ENCODE results near the gene HSPB6.
"Not testable (repeated sequence)": the region's sequence is repeated elsewhere in the genome, so short reads cannot be mapped to it uniquely, and the experiment has no call there.

HSPB6 gene, protein sequence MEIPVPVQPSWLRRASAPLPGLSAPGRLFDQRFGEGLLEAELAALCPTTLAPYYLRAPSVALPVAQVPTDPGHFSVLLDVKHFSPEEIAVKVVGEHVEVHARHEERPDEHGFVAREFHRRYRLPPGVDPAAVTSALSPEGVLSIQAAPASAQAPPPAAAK

DNA sequence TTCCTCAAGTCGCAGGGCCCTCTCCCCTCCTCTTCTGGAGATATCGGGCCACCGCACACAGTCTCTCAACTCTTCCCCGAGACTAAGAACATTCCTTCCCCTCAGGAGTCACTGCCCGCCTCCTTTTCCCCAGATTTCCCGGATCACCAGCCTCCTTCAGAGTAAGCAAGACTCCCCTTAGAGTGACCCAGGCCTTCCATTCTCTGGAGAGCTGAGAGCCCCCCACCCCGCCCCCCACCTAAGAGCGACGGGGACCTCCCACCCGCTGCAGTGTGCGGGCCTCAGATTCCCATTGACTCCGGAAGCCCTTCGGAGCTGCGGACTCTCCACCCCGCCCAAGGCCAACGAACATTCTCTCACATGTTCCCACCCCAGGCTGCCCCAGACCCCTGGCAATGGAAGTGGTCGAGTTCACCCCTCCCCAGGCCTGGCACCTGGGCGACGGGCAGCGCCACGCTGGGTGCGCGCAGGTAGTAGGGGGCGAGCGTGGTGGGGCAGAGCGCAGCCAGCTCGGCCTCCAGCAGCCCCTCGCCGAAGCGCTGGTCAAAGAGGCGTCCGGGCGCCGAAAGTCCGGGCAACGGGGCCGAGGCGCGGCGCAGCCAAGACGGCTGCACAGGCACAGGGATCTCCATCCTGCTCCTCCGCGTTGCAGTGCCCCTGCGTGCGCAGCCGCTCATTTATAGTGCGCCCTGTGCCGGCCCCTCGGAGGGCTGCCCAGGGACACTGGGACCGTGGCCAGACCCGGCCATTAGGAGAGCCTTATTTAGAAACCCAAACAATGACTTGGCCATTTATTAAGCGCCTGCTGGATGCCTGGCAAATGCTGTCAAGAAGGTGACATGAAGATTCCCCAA is at the start of gene HSPB6:
Gene HSPB6, minus strand, starts transcription at position 653 of the 854 bp plus-strand sequence. Its CDS starts 21 bp downstream, at position 632.
- no peak for DNase-seq (ENCODE audit: low read depth)

DNA sequence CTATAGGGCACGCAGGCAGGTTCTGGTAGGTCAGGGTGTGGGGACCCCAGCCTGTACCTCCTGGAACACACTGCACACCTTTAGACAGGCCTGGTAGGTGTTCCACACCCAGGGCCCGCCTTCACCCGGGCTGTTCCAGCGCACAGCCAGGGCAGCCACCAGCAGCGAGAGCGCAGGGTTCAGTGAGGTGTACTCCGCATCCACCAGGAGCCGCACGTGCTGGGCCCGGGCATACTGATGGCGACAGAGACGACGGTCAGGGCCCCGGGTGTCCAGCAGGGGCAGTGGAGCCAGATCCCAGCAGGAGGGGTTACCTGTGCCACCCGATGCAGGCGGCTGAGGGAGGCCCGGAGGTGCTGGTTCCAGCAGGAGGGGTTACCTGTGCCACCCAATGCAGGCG is 49.8 kb upstream of the HSPB6 start:
- no peak for DNase-seq (ENCODE audit: low read depth)

DNA sequence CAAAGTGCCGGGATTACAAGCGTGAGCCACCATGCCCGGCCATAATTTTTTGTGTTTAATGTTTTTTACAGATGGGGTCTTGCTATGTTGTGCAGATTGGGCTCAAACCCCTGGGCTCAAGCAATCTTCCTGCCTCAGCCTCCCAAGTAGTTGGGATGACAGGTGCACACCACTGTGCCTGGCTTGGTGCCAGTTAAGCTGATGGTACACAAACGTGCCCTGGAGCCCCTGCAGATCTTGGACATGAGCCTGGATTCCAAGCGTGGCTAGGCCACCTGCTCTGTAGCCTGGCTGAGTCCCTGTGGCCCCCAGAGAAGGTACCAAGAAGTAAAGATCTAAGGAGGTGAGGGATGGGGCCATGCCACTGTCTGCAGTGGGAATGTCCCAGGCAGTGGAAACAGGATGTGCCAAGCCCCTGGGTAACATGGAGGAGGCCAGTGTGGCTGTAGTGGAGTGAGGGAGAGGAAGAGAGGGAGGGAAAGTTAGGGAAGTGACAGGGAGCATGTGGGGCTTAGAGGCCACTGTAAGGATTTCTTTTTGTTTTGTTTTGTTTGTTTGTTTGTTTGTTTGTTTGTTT is 48.8 kb upstream of the HSPB6 start:
- no peak for DNase-seq (ENCODE audit: low read depth)

DNA sequence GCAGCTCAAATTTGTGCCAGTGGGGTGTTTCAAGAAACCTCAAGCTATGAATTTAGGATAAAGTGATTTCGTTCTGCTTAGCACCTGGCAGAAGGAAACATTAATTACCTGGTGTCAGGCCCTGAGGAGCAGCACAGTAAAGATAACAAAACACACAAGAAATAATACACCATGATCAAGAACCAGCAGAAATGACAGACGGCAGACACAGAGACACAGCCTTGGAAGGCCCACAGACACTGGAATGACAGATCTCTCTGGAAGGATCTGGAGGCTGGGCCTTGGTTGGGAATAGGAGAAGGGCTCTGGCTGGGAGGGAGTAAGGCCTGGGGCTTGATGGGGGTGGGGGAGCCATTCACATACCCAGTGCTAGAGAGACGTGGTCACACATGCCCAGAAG is 45.0 kb upstream of the HSPB6 start:
- no peak for DNase-seq (ENCODE audit: low read depth)

DNA sequence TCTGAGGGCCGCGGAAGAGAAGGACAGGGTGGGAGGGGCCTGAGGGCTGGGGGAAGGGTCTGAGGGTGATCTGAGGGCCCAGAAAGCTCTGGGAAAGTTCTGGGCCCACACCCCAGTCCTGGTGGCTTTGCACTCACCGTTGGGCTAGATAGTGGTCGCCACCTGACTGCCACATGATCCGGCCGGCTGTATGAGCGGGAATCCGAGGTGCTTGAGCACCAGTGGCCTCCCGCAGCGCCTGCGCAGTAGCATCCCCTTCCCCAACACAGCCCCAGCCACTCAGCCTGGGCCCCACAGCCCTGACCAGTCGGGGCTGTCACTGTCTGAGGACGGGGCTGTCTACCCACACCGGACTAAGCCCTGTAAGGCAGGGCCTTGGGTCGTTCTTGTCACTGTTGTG is 40.8 kb upstream of the HSPB6 start:
- DNase-seq (ENCODE audit: low read depth), result no peak

DNA sequence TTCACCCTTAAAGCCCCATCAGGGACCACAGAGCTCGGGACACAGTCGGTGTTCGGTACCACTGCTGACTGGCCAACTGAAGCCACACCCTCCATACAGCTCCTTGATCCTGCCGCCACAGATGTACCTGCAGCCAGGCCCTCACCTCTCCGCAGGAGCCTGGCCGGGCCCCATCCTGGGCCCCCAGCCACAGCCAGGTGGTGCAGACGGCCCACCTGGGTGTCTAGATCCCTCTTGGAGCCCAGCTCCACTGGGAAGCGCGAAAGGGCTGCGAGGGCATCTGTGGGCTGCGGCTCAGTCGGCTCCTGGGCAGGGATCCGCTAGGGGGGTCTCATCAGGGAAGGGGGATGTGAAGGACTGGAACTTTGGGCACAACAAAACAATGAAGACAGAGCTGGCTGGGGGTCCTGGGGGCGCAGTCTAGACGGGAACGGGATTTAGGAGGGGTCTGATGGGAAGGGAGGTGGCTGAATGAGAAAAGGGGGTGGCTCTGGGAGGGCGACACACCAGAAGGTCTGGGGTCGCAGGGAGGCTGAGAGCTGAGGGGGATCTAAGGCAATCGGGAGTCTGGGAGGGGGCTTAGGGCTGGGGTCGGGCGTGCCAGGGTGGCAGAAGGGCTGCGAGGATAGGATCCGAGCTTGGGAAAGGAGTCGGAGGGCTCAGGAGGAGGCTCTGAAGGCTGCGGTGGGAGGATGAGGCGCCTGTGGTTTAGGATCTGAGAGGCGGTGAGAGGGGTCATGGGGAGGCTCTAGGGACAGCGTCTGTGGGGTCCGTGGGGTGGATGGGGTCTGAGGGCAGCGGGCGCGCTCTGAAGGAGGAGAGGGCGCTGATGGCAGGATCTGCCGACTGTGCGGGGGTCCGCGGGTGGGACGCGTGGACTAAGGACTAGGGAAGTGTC is 40.1 kb upstream of the HSPB6 start:
- no peak for DNase-seq (ENCODE audit: low read depth)

DNA sequence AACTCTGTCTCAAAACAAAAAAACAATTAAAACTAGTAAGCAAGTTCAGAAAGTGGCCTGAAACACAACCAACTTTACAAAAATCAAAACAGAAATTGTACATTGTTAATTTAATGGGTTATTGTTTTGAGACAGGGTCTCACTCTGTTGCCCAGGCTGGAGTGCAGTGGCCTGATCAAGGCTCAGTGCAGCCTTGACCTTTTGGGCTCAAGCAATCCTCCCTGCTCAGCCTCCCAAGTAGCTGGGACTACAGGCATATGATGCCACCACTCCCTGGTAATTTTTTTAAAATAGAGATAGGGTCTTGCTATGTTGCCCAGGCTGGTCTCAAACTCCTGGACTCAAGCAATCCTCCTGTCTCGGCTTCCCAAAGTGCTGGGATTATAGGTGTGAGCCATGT is 38.7 kb upstream of the HSPB6 start:
- DNase-seq (ENCODE audit: low read depth), result not testable (repeated sequence)

DNA sequence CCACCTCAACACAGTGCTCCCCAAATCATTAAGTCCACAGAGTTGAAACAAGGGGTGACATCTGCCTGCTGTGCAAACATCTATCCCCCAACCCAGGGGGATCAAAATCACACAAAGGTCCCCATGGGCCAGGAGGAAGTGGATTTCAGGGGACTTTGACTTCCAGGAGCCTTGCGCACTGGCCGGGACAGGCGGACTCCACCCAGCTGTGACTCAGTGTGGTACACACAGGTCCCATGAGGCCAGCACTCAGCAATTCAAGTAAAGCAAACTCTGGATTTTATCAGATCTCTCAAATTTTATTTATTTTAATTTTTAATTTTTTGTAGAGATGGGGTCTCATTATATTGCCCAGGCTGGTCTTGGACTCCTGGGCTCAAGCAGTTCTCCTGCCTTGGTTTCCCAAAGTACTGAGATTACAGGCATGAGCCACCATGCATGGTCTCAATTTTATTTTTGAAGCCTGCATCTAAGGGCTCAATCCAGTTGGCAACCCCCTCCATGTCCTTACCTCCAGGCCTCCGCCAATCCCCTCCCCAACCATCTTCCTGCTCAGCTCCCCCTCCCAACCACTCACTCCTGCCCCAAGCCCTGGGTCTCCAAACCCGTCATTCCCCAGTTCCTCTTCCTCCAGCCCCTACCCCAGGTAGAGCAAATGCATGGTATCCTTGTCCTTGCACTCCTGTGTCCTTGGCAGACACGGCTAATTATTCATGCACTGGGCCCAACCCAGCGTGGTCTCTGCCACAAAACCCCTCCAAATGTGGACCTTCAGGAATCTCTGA is 36.7 kb upstream of the HSPB6 start:
- no peak for DNase-seq (ENCODE audit: low read depth)

DNA sequence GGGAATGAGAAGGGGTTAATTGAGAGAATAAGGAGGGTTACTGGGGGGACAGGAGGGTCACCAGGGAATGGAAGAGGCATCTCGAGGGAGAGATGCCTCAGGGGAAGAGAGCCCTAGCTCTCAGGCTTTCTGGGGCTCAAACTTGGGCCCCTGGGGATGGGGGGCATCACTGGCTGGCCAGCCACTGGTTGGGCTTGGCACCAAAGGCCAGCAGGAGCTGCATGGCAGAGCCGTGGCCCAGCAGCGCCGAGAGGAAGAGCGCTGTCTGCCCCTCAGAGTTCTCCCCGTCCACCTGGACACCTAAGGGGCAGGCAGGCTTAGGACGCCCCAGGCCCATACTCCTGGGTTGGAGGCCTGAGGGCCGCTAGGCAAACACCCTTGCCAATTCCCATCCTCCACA is 36.1 kb upstream of the HSPB6 start:
- DNase-seq (ENCODE audit: low read depth), result no peak

DNA sequence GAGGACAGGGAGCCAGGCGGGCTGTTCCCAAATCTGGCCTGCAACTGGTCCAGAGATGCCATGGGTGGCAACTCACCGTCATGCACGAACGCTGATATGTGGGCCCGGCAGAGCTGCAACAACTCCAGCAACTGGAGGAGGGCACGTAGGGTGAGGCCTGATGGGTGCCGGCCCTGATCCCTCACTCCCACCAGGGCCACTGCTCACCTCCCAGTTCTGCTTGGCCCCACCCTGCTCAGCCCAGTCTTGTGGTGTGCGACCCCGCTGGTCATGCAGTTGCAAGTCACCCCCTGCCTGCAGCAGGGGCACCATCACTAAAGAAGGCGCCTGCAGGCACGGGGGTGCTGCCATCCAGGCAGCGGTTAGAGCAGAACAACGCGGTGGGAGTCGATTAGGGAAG is 35.5 kb upstream of the HSPB6 start:
- DNase-seq (ENCODE audit: low read depth), result no peak

DNA sequence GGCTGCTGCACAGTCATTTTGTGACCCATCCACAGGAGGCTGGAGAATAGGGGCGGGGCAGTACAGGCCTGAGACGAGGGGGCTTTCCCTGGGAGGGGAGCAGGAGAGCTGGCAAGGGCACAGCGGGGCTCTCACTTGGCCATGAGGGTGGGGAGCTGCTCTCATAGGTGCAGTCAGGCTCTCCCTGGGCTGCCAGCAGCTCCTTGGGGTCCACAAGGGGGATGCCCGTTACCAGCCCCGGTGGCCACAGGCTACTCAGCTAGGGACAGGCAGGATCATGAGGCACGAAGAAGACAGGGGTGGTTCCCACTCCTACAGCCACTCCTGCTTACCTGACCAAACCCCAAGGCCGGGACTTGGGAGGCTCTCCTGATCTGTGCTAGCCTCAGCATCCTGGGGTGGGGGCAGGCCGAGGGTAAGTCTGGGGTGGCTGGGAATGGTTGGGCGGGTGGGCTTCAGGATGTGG is 35.0 kb upstream of the HSPB6 start:
- DNase-seq (ENCODE audit: low read depth), result no peak

DNA sequence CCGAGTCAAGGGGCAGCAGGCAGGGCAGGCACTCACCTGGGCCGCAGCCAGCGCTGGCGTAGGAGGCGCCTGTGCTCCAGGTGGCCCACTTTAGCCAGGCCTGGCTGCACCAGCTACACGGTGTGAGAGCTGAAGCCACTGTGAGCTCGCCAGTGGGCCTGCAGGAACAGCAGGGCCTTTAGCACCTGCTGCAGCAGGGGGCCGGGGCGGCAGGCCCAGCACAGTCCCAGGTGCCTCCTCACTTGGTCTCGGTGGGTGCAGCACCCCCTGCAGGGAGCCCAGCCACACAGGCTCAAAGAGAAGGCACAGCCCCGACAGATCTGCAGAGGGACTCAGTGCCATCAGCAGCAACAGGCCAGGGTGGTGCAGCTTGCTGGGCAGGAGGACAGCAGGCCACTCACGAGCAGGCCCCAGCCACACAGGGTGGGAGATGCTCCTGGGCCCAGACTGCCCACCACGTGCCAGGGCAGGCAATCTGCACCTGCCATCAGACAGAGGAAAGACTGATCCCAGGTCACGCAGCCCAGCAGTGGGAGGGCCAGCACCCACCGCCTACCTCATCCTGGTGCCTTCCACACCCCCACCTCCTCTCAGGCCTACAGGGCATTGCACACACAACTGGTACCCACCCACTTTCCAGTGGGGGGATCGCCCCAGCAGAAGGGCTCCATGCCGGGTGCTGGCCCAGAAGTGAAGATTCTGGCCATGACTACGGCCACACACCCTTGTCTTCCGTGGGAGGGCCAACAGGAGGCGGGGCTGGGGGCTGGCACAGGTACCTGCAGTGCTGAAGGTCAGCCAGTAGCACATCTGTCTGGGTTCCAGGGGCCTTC is 34.4 kb upstream of the HSPB6 start:
- no peak for DNase-seq (ENCODE audit: low read depth)

DNA sequence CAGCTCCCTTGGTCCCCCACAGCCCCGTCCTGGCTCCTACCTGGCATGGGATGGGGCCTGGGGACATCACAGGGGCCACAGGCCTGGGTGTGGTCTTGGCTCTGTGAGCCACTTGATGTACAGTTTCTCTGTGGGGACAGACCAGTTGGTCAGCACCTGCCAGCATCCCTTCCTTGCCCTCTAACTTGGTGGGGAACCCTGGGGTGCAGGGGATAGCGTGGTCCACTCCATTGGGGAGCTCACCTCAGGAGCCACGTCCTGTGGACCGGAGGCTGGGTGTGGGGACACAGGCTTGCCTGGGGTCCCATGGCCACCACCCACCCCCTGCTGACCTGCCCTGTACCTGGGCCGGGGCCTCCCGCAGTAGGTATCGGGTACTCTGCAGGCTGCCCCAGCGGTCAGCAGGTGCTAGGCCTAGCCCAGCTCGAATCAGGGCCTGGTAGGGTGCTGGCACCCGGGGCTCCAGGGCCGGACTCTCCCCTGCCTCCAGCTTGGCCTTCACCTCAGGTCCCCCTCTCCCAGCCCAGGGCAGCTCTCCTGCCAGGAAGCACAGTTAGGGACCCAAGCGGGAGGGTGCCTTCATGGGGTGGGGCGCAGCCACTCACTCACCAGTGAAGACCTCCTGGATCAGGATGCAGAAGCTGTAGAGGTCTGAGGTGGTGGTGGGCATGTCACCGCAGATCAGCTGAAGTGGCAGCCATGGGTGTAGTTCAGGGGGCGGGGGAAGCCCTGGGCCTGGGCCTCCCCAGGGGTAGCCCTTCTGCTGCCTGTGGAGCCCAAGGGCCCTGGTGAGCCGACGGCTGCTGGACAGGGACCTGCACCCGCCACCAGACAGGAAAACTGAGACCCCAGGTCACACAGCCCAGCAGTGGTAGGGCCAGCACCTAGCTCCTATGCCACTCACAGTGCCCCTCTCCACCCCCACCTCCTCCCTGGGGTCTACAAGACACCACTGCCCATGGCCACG is 33.4 kb upstream of the HSPB6 start:
- no peak for DNase-seq (ENCODE audit: low read depth)

DNA sequence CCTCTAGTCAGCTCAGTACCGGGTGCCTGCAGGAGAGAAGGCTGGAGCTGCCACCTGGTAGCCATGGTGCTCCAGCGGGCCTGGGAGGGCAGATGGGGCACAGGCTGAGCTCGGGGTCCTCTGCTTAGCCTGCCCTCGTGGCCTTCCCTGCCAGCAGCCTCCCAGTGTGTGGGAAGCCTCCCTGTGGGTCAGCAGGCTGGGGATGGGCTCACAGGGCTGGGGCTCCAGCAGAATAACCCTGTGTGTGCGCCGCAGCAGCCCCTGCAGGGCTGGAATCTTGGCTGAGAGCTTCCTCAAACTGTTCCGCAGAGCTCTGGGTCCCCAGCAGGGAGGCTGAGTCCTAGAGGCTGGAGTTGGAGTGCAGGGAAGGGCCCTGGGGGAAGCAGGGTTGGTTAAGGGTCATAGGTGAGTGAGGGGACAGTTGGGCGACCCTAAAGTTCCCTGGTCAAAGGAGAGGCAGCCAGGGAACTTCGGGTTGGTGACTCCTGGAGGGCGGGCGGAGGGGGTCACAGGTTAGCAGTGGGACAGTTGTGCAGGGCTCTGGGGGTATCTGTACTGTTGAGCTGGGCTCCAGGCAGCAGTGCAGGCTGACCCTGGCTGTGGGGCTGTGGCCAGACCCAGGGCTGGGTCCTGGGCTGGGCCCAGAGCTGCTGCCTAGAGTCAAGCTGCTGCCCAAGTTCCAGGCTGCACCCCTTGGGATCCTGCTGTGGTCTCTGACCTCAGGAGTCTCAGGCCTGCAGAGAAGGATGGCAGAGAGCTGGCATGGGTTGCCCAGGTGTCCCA is 32.6 kb upstream of the HSPB6 start:
- no peak for DNase-seq (ENCODE audit: low read depth)

DNA sequence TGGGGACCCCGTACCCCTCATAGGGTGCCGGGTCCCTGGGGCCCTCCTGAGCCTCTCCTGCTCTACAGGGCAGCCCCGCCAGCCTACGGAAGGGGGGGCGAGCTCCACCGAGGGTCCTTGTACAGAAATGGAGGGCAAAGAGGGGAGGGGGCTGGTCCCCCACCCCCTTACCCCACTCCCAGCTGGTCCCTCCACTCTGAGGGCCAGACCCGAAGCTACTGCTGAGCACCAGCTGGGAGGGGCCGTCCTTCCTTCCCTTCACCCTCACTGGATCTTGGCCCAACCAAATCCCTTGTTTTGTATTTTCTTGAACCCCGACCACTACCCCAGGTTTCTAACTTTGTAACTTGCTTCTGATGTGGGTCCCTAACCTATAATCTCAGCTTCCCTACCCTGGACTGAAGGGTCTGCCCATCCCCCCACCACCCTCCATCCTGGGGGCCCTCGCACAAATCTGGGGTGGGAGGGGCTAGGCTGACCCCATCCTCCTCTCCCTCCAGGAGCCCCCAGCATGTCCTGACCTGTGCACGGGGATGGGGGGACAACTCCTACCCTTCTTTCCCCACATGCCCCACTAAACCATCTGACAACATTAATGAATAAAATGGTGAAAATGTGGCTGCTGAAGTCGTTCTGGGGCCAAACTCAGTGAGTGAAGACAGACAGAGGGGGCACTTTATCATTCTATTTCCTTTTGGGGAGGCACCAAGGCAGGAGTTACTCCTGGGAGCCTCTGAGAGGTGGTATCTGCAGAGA is 31.6 kb upstream of the HSPB6 start:
- DNase-seq (ENCODE audit: low read depth), result no peak

DNA sequence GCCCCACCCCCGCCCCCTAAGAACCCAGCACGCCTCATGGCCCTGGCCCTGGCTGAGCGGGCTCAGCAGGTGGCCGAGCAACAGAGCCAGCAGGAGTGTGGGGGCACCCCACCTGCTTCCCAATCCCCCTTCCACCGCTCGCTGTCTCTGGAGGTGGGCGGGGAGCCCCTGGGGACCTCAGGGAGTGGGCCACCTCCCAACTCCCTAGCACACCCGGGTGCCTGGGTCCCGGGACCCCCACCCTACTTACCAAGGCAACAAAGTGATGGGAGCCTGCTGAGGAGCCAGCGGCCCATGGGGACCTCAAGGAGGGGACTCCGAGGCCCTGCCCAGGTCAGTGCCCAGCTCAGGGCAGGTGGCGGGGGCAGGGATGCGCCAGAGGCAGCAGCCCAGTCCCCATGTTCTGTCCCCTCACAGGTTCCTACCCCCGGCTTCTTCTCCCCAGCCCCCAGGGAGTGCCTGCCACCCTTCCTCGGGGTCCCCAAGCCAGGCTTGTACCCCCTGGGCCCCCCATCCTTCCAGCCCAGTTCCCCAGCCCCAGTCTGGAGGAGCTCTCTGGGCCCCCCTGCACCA is 30.5 kb upstream of the HSPB6 start:
- no peak for DNase-seq (ENCODE audit: low read depth)

Measured in stimulated activated CD8-positive, alpha-beta memory T cell treated with anti-CD3 and anti-CD28 coated beads, Interleukin-12 subunit alpha, Interleukin-12 subunit beta, amount 100 ng/mL, for 1 hour (primary cell).